AG04450 (cell line): ENCODE results near the gene TRAK1. TPM values are rescaled to one million over a fixed set of nuclear protein-coding genes. Genes with fewer than 3 reads are reported as not detected.

ENCODE experiments used
- CTCF ChIA-PET: fragments of 300-600, 350-600 bp; formaldehyde crosslinking; extraction: SDS; loops from one replicate; lab custom pipeline; 2022; ENCODE audit warnings: antibody characterized with exemption, inconsistent platforms; lab: Charles Lee
- POLR2A ChIA-PET: fragments of 350-600 bp; formaldehyde crosslinking; extraction: SDS; loops from one replicate; lab custom pipeline; 2021; ENCODE audit warnings: antibody characterized with exemption, inconsistent platforms; lab: Yijun Ruan, JAX
- DNase-seq: peaks from one replicate; pipeline ENCODE4 v3.0.0-alpha.2; 2011; ENCODE audit warnings: low read depth, low spot score
- H3K27ac ChIP-seq: one replicate; pipeline ENCODE4 v1.5.1; 2012; ENCODE audit warnings: low read depth, low read length, control low read depth
- H3K27me3 ChIP-seq: one replicate; pipeline ENCODE4 v1.6.0; 2012; ENCODE audit warnings: low read length; ENCODE audit not compliant: control insufficient read depth, insufficient read depth
- H3K4me3 ChIP-seq: 2 replicates; pipeline ENCODE4 v1.5.1; 2011; ENCODE audit warnings: mild to moderate bottlenecking, low read depth, low read length, control low read depth
- H3K9me3 ChIP-seq: 2 replicates; pipeline ENCODE4 v1.5.1; 2012; ENCODE audit warnings: low read length; ENCODE audit not compliant: control insufficient read depth, insufficient read depth
- CTCF ChIP-seq: IDR thresholded peaks from 2 replicates; pipeline ENCODE4 v1.5.1; 2011; ENCODE audit warnings: low read depth, low read length, control low read depth, inconsistent platforms
- polyA plus RNA-seq: library from polyadenylated mRNA; depleted of rRNA; stranded (reverse); fragments of >200 nt; gene quantifications from 2 replicates; pipeline ENCODE4 v1.2.3, GENCODE V29; 2011

The TRAK1 gene
- polyA plus RNA-seq, 1 experiment, result 22.3 TPM

DNA sequence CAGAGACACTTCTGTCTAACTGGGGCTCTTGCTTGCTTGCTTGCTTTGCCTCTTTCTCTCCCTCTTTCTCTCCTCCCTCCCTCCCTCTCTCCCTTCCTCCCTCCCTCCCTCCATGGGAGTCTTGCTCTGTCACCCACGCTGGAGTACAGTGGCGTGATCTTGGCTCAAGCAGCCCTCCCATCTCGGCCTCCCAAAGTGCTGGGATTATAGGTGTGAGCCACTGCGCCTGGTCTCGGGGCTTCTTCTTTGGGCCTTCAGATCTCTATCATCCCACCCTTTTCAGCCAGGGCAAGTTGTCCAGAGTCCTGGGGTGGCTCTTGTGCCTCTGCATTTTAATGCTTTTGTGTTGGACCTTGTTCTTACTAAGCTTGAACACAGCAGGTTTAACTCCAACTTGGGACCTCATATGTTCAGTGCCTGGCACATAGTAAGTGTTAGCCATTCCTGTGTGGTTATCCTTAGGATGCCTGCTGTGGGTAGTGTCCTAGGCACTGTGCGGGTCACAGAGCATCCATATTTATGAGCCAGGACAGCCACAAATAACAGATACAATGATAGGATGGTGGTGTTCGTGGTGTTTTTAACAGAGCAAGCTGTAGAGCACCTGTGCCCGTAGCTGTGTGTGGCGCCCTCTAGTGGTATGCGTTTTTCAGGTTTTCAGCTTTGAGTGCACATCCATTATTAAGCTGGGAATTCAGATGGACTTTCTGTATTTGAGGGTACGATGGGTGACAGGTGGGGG, 99.7 kb downstream of the TRAK1 start:
- POLR2A ChIA-PET, result no interaction called here

DNA sequence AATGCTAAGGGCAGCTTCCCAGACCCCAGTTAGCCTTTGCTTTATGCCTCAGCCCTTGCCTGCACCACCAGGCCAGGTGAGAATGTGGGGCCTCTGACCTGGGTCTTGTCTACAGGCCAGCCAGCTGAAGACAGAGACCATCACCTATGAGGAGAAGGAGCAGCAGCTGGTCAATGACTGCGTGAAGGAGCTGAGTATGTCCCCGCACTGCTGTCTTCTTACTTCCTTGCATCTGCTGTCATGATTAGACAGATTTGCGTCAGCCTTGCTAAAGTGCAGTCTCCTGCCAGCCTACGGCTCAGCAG, 100.2 kb downstream of the TRAK1 start:
- POLR2A ChIA-PET, result no interaction called here
- CTCF ChIA-PET, result interaction anchor here (0.6 to 4.6 kb wide), 68 partner anchors 9 to 1886 kb away, joined by 3 to 77 read pairs (median 5); partner anchors contain the start of gene ULK4
- Histone ChIP-seq H3K9me3 (no peaks in the 10 kb centered on the region), H3K27me3 (no peaks in the 10 kb centered on the region), H3K27ac (no peak overlapping the region), H3K4me3 (no peak overlapping the region)
- TF ChIP-seq CTCF, result no peak
- no peak for DNase-seq

More for the DNA sequence above, 99.7 kb downstream of the TRAK1 start:
- peak; percentile 89 for TF ChIP-seq CTCF
- CTCF ChIA-PET, result interaction anchor here (0.6 to 4.6 kb wide), 71 partner anchors 10 to 1886 kb away, joined by 3 to 77 read pairs (median 4); partner anchors contain the start of gene ULK4
- Histone ChIP-seq H3K4me3 (no peak overlapping the region), H3K9me3 (no peaks in the 10 kb centered on the region), H3K27me3 (no peaks in the 10 kb centered on the region), H3K27ac (no peak overlapping the region)
- no peak for DNase-seq

DNA sequence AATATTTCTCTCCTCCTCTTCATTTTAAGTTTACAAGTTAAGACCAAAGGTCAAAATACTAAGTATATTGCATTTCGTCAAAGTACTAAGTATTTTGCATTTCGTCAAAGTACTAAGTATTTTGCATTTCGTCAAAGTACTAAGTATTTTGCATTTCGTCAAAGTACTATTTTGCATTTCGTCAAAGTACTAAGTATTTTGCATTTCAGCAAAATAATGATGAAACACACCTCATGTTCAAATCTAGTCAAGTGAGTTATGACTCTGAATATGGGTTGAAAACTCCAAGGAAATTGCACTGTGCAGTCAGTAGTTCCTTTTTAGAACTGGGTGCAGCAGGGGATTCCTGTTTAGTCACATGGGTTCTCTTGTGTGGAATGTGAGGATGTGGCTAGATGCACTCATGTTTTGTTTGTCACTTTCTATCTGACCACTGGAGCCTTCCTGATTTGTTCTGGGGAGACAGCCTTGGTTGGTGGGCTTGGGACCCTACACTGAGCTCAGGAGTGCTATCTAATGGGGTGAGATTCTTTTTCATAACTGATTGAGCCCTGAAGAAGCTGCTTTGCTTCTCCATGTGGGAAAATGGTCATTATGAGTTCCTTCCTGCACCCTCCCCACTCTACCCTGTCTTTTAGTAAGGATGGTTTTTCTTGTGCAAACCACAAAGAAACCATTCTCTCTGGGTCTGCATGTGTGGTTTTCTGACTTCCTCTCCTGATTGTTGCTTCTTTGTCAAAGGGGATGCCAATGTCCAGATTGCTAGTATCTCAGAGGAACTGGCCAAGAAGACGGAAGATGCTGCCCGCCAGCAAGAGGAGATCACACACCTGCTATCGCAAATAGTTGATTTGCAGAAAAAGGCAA, 101.4 kb downstream of the TRAK1 start:
- Histone ChIP-seq H3K27ac (no peak overlapping the region), H3K27me3 (no peaks in the 10 kb centered on the region), H3K9me3 (no peaks in the 10 kb centered on the region), H3K4me3 (no peak overlapping the region)
- no peak for TF ChIP-seq CTCF
- POLR2A ChIA-PET, result no interaction called here
- DNase-seq, result no peak
- CTCF ChIA-PET, result interaction anchor here (0.7 to 4.6 kb wide), 12 partner anchors 8 to 297 kb away, joined by 3 to 77 read pairs (median 18); no protein-coding TSS in a partner anchor

- no peak overlapping the region for H3K4me3 ChIP-seq
- H3K9me3 ChIP-seq, result no peaks in the 10 kb centered on the region
- ChIA-PET CTCF (interaction anchor here (0.6 to 1.7 kb wide), 4 partner anchors 10 to 1614 kb away, joined by 3 to 5 read pairs (median 3); no protein-coding TSS in a partner anchor), POLR2A (no interaction called here)
- H3K27me3 ChIP-seq, result no peaks in the 10 kb centered on the region
- no peak overlapping the region for H3K27ac ChIP-seq
- no peak for TF ChIP-seq CTCF
- DNase-seq, result no peak
These were observed 103.9 kb downstream of the TRAK1 start for GRCh38 chr3:42194943-42195510.
